ENCODE data around the gene NRN1L.
"Not testable (repeated sequence)": the region's sequence is repeated elsewhere in the genome, so short reads cannot be mapped to it uniquely, and the experiment has no call there.

Gene NRN1L

GRCh38 chr16:67860589-67861398, 23.9 kb upstream of the NRN1L start:
- peak; percentile 64 for DNase-seq (ENCODE audit: low spot score)

DNA sequence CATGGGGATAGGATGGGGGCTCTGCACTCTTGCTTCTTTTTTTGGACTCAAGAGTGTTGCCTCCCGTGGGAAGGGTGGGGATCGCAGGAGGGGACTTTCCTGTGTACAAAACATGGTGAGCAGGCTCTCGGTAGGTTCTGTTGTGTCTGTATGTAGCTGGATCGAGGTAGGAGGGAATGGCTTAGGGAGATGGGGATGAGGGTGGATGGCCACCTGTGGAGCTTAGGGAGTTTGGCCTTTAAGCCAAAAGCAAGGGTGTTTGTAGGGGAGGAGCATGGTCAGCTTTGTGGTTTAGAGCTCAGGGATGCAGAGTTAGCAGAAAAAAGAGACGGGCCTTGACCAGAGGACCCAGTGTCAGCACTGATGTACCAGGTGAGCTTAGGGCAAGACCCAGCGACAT, 22.8 kb upstream of the NRN1L start:
- no peak for DNase-seq (ENCODE audit: low spot score)

DNA sequence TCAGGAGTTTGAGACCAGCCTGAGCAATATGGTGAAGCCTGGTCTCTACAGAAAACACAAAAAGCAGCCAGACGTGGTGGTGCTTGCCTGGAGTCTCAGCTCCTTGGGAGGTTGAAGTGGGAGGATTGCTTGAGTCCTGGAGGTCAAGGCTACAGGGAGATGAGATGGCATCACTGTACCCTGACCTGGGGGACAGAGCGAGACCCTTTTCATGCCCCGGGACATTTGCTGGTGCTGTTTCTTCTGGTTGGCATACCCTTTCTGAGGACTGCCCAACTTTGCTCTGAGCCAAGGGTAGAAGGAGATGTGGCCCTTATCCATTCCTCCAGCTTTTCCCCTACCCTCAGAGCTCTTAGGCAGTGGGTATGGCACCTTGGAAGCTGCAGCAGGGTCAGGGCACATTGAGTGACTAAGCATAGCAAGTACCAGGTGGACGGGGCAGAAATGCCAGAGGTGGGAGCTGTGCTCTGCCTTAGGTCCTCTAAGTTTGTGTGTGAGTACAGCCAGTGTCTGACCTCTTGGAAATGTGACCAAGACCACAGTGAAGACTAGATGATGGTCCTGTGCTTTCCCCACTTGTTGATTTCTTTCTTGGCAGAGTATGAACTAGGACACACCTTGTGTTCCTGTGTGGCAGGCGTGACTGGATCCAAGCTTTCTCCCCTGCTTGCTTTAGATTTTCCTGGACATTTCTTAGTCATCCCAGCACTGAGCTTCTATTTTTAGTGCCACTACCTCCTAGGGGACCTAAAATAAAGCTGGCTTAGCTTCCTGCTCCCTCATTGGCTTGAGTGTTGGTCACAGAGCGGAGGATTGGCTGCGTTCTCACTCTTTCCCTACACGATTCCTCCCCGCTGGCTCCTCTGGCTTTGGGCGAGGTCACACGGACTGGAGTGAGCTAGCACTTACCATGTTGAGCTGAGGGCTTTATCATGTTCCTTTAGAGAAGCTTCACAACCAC, 21.8 kb upstream of the NRN1L start:
- DNase-seq (ENCODE audit: low spot score) = peak; percentile 28

DNA sequence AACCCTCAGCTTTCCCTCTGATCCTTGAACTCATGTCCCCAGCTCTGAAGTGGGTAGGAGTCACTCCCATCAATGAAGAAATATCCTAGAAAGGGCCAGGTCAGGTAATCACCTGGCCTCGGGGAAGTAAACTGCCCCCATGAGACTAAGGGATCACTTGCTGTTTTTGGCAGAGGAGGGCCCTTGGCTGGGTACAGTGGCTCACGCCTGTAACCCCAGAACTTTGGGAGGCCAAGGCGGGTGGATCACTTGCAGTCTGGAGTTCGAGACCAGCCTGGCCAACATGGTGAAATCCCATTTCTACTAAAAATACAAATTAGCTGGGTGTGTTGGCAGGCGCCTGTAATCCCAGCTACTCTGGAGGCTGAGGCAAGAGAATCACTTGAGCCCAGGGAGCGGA, 20.6 kb upstream of the NRN1L start:
- not testable (repeated sequence) for DNase-seq (ENCODE audit: low spot score)

DNA sequence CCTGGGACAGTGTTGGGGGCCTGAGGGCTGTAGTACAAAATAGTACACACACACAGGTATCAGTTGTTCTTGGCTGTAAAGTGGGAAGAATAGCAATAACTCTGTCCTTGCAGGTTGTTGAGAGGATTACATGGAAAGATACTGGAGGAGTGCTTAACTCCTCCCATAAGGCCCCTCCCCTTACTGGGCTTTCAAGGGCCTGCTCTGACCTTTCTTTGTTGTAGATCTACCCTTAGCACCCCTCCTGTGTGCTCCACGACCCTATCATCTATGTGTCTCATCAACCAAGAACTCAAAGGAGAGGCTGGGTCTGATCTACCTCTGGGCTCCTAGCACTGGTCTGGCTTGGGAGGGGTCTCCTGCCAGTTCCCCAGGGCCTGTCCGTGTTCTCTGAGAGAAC, 20.1 kb upstream of the NRN1L start:
- no peak for DNase-seq (ENCODE audit: low spot score)

GRCh38 chr16:67865318-67865717, 19.4 kb upstream of the NRN1L start:
- DNase-seq (ENCODE audit: low spot score) = peak; percentile 38

GRCh38 chr16:67868290-67868689, 16.4 kb upstream of the NRN1L start:
- DNase-seq (ENCODE audit: low spot score) = no peak

- no peak for DNase-seq (ENCODE audit: low spot score)
Observed at GRCh38 chr16:67869653-67870052, 15.0 kb upstream of the NRN1L start.

DNA sequence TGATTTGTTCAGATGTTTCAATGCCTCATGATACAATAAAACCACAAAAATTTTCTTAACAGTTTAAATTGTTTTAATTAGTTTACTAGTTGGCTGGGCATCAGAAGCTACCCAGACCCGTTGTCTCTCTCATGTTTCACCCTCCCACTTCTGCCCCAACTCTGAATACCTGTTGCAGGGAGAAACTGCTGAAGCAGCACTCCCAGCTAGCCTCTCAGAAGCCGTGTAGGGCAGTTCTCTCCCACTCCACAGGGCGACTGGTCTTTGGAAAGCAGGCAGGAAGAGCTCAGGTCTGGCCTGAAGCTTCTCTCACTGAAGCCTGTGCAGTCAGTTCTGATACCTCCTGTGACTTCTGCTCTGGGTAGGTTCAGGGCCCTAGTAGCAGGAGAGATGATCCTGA, 13.4 kb upstream of the NRN1L start:
- no peak for DNase-seq (ENCODE audit: low spot score)

- no peak for DNase-seq (ENCODE audit: low spot score)
Observed at GRCh38 chr16:67872131-67872630, 12.5 kb upstream of the NRN1L start.

DNA sequence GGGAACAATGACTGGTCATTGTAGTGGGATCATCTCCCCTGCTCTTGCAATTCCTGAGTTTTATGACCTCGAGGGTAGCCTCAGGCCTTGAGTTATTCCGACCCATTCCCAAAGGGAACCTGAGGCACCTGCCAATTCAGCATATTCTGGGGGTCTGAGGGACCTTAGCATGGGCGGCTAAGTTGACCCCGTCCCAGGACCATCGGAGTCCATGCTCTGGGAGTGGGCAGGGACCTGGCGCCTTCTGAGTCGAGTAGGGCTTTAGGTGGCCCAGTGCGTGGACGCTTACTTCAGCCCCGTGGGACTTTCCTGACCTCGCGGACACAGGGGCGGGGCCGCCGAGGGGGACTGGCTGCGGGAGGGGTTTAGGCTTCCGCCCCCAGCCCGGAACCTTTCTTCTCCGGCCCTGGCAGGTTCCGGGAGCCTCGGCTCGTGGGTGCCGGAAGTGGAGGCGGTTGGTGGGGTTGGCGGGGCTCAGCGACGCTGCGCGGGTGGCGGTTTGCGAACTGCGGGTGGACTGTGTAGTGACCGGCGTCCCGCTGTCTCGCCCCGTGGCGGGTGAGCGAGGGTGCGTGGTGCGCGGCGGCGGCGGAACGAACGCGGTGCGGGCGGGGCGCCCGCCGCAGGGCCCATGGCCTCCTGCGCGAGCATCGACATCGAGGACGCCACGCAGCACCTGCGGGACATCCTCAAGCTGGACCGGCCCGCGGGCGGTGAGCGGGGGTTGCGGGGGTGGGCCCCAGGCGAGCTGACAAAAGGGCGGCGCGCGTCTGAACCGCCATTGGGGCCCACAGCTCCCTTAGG, 11.9 kb upstream of the NRN1L start, which contains the start of gene EDC4:
Gene EDC4 (plus strand): TSS at position 422 of the 804 bp plus-strand sequence. CDS start 210 bp downstream, at position 632.
- peak; percentile 95 for DNase-seq (ENCODE audit: low spot score)

GRCh38 chr16:67873435-67874370, 11.0 kb upstream of the NRN1L start:
- DNase-seq (ENCODE audit: low spot score) = peak; percentile 41

- no peak for DNase-seq (ENCODE audit: low spot score)
Observed at GRCh38 chr16:67874372-67874771, 10.3 kb upstream of the NRN1L start.

DNA sequence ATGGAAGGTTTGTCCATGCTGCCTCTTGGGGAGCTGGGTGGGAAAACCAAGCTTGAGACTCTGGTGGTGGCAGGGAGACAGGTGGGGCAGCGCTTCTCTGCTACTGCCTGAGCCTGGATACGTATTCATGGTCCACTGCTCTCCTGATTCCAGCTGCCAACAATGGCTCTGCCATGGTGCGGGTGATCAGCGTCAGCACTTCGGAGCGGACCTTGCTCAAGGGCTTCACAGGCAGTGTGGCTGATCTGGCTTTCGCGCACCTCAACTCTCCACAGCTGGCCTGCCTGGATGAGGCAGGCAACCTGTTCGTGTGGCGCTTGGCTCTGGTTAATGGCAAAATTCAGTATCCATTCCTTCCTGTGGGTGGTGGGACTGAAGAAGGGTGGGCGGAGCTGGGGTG, 7.6 kb upstream of the NRN1L start:
- no peak for DNase-seq (ENCODE audit: low spot score)

- no peak for DNase-seq (ENCODE audit: low spot score)
Observed at GRCh38 chr16:67878232-67878631, 6.5 kb upstream of the NRN1L start.

DNA sequence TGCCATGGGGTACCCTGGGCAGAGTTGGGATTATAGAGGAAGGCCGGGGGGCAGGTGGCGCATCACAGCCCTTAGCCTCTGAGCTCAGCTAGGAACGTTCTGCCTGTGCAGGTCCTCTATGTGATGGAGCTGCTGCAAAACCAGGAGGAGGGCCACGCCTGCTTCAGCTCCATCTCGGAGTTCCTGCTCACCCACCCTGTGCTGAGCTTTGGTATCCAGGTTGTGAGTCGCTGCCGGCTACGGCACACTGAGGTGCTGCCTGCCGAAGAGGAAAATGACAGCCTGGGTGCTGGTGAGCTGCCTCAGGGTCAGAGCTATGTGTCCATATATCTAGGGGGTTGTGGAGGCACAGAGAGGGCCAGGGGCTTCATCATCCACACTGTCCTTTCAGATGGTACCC, 5.8 kb upstream of the NRN1L start:
- DNase-seq (ENCODE audit: low spot score) = no peak

GRCh38 chr16:67879462-67879861, 5.2 kb upstream of the NRN1L start:
- DNase-seq (ENCODE audit: low spot score) = no peak

DNA sequence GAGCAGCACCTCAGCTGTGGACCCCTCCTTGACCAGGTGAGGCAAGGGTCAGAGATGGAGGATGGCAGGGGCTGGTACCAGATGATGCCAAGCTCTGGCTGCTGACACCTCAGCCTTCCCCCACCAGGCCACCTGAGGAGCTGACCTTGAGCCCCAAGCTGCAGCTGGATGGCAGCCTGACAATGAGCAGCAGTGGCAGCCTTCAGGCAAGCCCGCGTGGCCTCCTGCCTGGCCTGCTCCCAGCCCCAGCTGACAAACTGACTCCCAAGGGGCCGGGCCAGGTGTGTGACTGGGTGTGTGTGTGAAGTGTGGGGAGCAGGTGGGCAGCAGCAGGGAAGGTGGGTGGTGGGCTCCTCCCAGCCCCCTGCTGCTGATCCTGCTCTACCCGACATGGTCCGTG, 4.7 kb upstream of the NRN1L start:
- DNase-seq (ENCODE audit: low spot score) = no peak

DNA sequence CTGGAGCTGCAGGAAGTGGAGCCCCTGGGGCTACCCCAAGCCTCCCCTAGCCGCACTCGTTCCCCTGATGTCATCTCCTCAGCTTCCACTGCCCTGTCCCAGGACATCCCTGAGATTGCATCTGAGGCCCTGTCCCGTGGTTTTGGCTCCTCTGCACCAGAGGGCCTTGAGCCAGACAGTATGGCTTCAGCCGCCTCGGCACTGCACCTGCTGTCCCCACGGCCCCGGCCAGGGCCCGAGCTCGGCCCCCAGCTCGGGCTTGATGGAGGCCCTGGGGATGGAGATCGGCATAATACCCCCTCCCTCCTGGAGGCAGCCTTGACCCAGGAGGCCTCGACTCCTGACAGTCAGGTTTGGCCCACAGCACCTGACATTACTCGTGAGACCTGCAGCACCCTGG, 4.1 kb upstream of the NRN1L start:
- no peak for DNase-seq (ENCODE audit: low spot score)

- no peak for DNase-seq (ENCODE audit: low spot score)
Observed at GRCh38 chr16:67881621-67882161, 3.0 kb upstream of the NRN1L start.
